Left ventricle myocardium superior (tissue), 1 donor: ENCODE data around the gene TH. TPM values are rescaled to one million over a fixed set of nuclear protein-coding genes. Genes with fewer than 3 reads are reported as not detected.
A peak's percentile ranks its signal among the peaks of the same experiment; 100 is the strongest.
"Not testable (repeated sequence)": the region's sequence is repeated elsewhere in the genome, so short reads cannot be mapped to it uniquely, and the experiment has no call there.

Source experiments
- ATAC-seq: fragments of 200-7000 bp; cut with Tn5 transposase; one replicate; pipeline ENCODE4 v1.9.1; 2020; ENCODE audit warnings: mild to moderate bottlenecking, moderate library complexity
- DNase-seq: peaks from one replicate; pipeline ENCODE4 v3.0.0-alpha.2; 2020
- intact Hi-C: fragments of 100-400 bp; cut with micrococcal nuclease; formaldehyde crosslinking; loops from one replicate; pipeline ENCODE4 v1.11.0; 2022
- total RNA-seq: library from RNA; stranded (reverse); fragmentation: NEBNext Ultra II Directional; extraction: Animal tissue kit (Norgen Biotek cat#: 25700); gene quantifications from one replicate; pipeline ENCODE4 v1.2.1, GENCODE V29; 2021
- donor health status: DM: no; HTN: yes; CAD: no; lungs with severe emphysema.

The TH gene
- total RNA-seq, 1 donor from 2014 or later: not detected

DNA sequence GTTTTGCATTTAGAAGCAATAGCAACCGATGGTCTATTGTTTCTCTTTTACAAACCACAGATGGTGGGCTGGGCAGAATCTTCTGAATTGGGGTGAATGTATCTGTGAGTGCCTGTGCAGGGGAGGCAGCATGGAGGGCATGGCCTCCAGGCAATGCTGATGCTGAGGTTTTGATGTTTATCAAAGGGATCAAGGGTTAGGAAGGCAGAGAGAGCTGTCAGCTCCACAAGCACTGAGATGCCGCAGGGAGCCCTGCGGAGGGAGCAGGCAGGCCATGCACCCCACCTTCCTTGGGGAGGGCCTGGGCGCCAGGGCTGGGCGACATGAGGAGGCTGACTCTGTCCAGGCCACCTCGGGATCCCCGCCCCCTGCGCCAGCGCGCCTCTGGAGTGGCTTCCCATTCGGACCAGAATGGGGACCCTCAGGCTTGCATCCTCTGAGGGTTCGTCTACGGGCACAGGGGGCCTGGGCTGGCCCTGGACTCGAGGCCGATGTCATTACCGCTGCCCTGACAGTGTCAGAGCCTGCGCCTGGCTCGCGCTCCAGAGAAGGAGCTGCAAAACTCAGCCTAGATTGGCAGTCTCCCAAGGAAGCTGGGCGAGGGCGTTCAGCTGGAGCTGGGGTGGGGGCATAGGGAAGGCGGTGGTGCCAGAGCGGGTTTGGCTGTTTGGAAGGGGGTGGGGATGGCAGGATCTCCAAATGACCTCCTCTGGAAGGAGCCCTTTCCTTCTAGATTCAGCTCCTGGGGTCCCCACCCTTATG, 13.9 kb upstream of the TH start:
- DNase-seq (no peak), ATAC-seq (no peak)
- intact Hi-C loops: no loop called here

DNA sequence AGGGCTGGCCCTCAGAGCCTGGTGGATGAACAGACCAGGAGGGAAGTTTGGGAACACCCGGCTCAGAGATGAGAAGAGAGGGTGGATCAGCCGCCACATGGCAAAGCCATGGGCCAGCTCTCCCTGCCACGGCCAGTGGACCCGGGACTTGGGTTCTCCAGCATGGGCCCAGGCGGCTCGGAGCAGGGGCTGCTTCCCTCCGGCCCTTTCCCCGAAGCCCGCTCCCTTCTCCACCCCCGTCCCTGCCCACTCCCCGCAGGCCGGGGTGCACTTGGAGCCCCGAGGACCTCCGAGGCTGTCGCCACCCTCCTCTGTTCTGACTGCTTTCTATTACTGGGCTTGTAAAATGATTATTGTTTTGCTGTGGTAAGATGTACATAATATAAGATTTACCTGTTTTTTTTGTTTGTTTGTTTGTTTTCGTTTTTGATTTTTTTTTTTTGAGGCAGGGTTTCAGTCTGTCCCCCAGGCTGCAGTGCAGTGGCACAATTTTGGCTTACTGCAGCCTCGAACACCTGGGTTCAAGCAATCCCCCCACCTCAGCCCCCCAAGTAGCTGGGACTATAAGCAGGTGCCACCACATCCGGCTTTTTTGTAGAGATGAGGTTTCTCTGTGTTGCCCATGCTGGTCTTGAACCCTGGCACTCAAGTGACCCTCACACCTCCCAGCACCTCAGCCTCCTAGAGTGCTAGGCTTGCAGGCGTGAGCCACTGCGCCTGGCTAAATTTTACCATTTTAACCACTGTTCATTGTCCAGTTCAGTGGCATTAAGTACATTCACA, 11.3 kb upstream of the TH start:
- intact Hi-C loops: no loop called here
- DNase-seq: no peak
- ATAC-seq: no peak

DNA sequence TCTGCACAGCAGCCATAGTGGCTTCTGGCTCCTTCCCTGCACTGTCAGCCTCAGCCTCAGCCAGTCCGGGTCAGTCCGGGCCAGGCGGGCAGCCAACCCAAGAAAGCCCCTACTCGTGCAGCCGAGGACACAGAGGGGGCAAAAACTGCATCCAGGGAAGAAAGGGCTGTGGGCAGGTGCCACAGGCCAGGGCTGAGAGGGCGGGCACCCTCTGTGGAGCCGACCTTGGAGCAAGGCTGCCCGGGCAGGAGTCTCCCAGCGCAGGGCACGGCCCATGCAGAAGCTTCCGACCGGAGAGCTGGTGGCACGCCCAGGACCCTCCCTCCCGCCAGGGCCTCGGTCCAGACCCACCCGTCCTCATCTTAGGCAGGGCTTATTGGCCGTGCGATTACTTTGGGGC, 10.5 kb upstream of the TH start:
- intact Hi-C loops: no loop called here
- no peak for ATAC-seq
- DNase-seq: no peak

DNA sequence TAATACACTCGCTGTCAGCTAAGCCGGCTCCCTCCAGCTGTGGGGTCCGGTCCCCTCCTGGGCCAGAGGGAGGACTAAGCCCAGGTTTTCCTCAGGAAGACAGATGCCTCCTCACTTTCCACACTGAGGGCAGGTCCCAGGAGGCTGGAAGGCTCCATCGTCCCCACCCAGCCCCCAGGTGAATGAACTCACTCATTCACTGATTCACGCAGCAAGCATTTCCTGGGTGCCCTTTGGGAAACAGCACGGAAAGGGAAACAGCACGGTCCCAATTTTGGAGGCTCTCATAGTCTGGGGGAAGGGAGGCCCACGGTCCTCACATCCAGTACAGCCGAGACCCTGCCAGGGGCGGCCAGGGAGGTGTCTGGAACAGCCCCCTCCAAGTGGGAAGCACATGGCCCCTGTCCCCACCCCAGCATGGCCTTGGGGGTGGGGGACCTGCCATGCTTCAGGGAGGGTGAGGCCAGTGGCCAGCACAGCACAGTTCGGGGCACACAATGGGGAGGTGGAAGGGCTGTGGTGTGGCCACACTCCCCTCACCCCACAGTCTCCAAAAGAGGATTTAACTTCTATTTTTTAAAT, 9.3 kb upstream of the TH start:
- ATAC-seq (no peak), DNase-seq (no peak)
- intact Hi-C loops: no loop called here

DNA sequence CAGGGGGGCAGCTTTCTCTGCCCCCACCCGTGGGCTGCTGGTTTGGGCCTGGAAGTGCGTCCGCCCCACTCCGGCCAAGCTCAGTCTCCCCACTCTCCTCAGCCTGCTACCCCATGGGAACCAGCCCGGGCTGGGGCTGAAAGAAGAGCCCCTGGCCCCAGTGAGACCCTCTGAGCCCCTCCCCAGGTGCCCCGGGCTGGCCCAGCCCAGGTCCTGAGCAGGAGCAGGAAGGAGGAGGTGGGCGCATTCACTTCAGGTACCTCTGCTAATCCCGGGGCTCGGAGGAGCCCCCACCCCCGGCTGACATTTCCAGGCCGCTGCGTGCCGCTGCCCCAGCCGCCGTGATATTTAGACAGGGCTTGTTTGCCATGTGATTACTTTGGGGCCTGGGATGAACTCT, 8.7 kb upstream of the TH start:
- DNase-seq (no peak), ATAC-seq (no peak)
- intact Hi-C loops: no loop called here

DNA sequence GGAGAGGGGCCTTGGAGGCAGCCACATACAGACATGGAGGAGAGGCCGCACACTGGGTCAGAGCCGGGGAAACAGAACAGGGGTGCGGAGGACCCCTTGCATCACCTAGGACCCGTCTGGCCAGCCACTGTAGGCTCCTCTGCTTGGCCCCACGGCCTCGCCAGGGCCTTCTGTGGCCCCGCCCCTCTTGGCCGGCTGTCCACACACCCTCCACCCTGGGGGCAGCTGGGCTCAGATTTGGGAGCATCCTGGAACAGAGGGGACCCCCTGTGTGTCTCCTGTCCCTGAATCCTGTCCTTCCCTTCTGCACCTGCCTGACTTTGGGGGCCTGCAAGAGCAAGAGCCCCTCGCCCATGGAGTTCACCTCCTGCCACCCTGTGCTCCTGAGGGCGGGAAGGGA, 7.9 kb upstream of the TH start:
- ATAC-seq: no peak
- DNase-seq: no peak
- intact Hi-C loops: no loop called here

DNA sequence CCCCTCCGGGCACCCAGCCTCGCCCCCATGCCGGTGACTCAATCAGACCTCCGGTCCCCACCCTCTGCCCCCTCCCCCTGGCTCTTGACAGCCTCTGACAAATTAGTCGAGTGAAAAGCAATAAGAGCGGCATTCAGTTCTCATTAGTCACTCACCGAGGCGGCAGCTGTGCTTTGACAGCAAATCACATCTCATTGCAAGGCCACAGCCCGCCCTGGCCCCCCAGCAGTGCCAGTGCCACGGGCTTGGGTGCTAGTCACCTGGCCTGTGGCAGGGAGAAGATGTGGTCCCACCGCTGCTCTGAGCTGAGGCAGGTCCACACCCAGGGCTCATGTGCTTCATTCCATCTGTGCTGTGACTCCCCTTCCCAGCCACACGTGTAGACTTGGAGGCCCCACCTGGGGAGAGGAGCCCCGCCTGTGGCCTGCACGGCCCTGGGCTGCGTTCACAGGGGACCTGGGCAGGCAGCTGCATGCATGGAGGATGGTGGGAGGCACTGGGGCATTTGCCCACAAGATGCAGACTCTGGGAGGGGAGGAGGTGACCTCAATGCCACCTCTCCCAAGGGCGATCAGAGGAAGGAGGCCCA, 7.4 kb upstream of the TH start:
- ATAC-seq (no peak), DNase-seq (no peak)
- intact Hi-C loops: no loop called here

DNA sequence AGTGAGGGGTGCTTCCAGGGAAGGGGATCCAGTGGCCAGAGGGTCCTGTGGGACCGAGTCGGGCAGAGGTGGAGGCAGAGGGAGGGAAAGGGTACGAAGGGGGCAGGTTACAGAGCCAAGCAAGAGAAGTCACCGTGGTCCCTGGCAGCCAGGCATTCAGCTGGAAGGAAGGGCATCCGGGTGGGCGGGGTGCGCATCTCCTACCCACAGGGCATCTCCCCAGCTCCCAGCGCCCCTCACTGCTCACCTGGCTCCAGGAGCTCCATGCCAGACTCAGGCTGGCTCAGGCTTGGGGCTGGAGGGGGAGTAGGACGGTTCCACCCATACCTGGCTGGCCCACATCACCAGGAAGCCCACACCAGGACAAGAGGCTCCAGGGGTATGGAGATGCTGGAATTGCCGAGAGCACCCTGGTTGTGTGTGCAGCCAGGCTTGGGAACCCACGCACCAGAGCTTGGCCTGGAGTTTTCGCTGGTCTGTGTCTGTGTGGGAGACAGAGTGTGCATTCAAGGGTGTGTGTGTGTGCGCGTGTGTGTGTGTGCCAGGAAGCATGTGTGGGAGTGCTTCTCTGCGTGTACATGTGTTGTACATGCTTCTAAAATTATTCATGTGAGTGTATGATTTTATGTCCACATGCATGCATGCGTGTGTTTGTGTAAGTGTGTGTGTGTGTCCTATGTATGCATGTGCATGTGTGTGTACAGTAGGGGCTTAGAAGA, 6.6 kb upstream of the TH start:
- DNase-seq, ATAC-seq, intact Hi-C loops: not testable (repeated sequence)

DNA sequence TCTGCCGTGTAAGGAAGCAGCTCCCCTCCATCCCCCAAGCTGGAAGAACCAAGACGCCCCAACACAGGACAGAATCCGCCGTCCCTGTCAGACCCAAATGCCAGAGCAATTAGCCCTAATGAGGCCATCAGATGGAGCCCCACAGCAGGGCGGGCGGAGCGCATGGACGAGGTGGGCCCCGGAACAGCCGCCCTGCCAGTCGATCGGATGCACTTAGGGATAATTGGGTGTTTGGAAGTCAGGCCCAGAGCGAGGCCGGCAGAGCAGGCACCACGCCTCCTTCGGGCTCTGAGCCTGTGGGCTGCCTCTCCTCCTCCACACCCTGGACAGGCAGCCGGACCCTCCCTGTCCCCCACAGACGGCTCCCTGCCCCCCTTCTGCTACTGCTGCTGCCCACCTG, 5.5 kb upstream of the TH start:
- no peak for ATAC-seq
- intact Hi-C loops: no loop called here
- no peak for DNase-seq

DNA sequence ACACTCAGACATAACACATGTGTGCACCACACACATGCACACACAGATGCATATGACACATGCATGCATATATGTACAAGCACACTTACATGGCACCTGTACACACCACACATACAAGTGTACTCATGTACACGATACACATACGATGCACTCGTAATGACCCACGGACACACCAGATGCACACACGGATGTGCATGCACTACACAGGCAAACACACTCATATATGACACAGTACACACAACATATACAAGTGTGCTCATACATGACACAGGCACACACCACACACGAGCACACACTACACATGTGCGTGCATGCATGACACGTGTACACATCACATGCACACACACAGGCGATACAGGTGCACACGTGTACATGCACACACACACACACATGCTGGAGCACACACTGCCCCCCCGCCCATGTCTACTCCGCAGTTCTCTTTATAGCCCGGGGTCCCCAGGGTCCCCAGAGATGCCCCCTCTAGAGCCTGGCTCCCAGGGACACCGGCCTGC, 4.8 kb upstream of the TH start:
- no peak for ATAC-seq
- intact Hi-C loops: no loop called here

DNA sequence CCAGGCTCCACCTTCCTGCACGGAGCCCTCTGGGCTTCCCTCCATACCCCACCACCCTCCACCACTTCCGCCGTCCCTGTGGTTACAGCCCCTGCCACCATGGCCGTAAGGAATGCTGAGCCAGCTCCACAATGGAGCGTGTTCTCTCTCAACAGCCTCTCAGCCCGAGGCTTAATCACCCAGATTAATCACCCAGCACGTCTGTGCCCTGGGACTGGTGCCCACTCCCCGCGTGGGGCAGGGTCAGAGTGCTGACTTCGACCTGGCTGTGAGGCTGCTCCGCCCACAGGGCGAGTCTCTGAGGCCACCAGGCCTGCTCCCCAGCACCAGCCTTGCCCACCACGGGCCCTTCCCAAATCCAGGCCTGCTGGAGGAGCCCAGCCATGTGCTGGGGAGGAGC, 4.0 kb upstream of the TH start:
- DNase-seq (no peak), ATAC-seq (peak; percentile 66)
- intact Hi-C loops: no loop called here

More for the DNA sequence above, 4.8 kb upstream of the TH start:
- no peak for DNase-seq

DNA sequence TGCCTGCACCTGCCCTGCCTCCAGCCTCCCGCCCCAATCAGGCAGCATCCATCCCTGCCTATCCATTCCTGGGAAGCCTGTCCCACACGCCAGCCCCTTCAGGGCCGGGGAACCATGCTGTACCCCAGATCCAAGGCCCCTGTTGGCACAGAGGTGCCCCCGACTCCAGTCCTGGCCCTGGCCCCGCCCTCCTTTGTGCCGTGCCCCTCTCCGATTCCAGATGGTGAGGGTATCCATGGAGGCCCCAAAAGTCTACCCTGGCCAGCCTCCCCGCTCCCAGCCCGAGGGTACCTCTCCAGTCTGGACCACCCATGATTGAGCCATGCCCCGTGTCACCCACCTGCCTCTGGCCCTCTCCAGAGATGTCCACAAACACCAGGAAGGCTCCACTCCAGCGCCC, 2.7 kb upstream of the TH start:
- DNase-seq (no peak), ATAC-seq (no peak)
- intact Hi-C loops: no loop called here

DNA sequence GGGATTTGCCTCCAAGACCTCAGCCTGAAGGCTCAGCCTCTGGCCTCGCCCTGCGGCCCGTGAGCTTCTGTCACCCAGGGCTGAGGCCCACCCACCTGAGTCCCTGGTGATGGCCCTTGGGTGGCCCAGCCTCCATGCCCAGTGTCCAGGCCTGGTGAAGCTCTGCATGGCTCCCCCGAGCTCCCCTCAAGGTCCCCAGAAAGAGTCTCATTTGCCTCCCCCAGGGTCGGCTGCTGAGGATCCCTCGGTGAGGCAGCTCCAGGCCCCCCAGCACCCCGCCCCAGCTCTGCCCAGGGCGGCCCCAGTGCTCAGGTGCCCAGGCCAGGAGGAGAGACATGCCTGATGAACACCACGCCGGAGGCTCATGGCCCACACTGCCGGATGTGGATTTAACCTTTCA, 2.1 kb upstream of the TH start:
- intact Hi-C loops: no loop called here
- ATAC-seq: no peak
- DNase-seq: no peak

DNA sequence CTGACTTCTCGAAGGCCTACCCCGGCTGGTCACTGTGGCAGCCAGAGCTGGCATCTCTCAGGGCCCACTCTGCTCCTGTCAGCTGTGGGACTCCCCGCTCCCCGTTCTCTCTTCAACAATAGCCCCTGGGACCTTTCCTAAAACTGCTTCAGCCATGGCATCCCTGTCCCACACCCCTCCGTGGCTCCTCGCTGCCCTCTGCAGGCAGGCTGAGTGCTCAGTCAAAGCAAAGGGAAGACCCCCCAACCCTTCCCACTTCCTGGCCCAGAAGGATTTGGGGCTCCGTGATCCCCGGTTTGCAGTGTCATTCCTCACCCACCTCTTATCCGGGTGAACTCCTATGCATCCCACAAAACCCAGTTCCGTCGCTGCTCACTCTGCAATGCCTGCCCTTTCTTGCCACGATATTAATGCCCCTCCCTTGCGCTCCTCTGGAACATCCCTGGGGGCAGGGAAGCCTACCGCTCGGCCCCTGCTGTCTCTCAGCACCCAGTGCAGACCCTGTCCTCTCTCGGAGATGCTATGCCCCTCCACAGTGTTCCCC, 1.6 kb upstream of the TH start:
- DNase-seq (no peak), ATAC-seq (no peak)
- intact Hi-C loops: no loop called here

DNA sequence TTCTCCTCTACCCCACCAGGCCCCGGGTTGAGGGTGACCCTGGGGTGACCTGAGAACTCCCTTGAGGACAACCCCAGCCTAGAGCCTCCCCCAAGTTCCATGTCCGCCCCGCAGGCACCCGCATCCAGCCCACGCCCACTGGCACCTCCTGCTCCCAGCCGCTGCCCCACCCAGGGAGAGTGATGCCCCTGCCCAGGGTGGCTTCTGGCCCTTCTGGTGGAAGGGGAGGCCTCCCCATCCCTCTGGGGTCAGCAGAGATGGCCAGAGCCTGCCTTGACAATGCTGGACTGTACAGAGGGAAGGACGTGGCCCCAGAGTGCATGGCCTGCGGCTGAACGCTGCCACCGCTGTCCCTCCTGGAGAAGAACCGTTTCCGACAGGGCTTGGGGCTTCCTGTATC, 1.1 kb upstream of the TH start:
- no peak for ATAC-seq
- intact Hi-C loops: no loop called here
- DNase-seq: no peak

DNA sequence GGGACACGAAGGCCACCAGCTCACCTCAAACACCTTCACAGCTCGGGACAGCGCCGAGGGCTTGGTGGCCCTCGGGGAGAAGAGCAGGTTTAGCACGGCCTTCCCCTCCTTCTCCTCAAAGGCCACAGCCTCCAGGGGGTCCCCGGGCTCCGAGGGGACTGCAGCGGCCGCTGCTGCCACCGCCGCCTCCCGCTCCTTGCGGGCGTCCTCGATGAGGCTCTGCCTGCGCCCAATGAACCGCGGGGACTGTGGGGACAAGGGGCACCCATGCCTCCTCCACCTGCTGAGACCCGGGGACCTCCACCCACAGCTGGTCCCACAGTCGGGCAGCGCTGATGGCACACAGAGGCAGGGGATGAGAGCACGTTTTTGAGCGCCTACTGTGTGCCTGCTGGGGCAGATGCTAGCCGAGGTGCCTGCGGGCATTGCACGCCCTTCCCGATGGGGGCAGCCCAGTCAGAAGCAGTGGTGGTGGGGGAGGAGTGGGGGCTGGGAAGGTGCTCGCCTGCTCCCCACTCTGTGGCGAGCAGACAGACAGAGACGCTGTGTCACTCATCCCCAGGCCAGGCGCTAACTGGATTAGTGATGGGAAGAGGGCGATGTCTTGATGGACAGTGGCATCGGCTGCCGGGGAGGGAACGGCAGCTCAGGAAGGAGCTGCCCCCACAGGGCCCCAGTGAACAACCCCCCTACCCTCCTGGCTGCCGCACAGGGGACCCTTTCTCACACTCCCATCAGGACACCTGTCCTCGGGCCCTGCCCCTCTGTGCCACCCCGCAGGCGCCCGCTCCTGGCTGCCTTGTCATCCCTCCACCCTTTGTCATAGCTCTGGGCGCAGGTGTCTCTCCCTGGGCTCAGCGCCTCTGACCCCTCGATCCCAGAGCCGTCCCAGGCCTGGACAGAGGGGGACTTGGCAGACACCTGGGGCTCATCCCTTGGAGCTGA, 1.7 kb downstream of the TH start:
- intact Hi-C loops: no loop called here
- no peak for ATAC-seq
- DNase-seq: no peak

DNA sequence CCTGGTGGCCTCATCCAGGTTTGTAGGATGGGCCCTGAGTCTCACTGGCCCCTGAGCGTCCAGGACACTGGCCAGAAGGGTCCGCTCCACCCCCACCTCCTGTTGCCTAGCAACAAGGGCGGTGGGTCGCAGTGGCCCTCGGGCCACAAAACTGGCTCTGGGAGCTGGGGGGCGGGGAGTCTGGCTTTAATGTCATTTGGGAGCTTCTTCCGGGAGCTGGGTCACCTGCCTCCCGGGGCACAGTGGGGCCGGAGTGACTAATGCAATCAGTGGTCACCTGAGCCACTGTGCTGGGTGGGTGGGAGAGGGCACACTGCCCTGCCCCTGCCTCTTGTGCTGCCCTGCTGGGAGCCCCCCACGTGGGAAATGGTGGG, 2.6 kb downstream of the TH start:
- intact Hi-C loops: no loop called here
- ATAC-seq (no peak), DNase-seq (no peak)
